ENCODE measurements around the gene CDC42BPB. TPM values are rescaled to one million over a fixed set of nuclear protein-coding genes. Genes with fewer than 3 reads are reported as not detected.
"Not testable (repeated sequence)": the region's sequence is repeated elsewhere in the genome, so short reads cannot be mapped to it uniquely, and the experiment has no call there.

The CDC42BPB gene
- total RNA-seq, 1 donor from 2014 or later: 68.4 TPM

GRCh38 chr14:102899516-102899900 lies 157.8 kb downstream of the CDC42BPB start:
- no peak overlapping the region for H3K4me3 ChIP-seq (ENCODE audit: low read depth, low read length)
- DNase-seq (ENCODE audit: low read depth): no peak
- no peak for TF ChIP-seq CTCF (conservative IDR thresholded peaks at IDR 0.05; ENCODE audit: low read depth, low read length)

- H3K4me3 ChIP-seq (ENCODE audit: low read depth, low read length): no peak overlapping the region
- DNase-seq (ENCODE audit: low read depth): no peak
- TF ChIP-seq CTCF (conservative IDR thresholded peaks at IDR 0.05; ENCODE audit: low read depth, low read length): no peak
These were observed 158.4 kb downstream of the CDC42BPB start for GRCh38 chr14:102898776-102899515.

- DNase-seq (ENCODE audit: low read depth): no peak
- no peak overlapping the region for H3K4me3 ChIP-seq (ENCODE audit: low read depth, low read length)
- no peak for TF ChIP-seq CTCF (conservative IDR thresholded peaks at IDR 0.05; ENCODE audit: low read depth, low read length)
These were observed 159.1 kb downstream of the CDC42BPB start for GRCh38 chr14:102898298-102898697.

GRCh38 chr14:102897299-102898027 lies 159.9 kb downstream of the CDC42BPB start:
- no peak for DNase-seq (ENCODE audit: low read depth)
- TF ChIP-seq CTCF (conservative IDR thresholded peaks at IDR 0.05; ENCODE audit: low read depth, low read length): no peak
- no peak overlapping the region for H3K4me3 ChIP-seq (ENCODE audit: low read depth, low read length)

- not testable (repeated sequence) for H3K4me3 ChIP-seq (ENCODE audit: low read depth, low read length); DNase-seq (ENCODE audit: low read depth)
These were observed 160.6 kb downstream of the CDC42BPB start for GRCh38 chr14:102896735-102897134.

GRCh38 chr14:102893452-102893851 lies 163.9 kb downstream of the CDC42BPB start:
- DNase-seq (ENCODE audit: low read depth): no peak
- no peak for TF ChIP-seq CTCF (conservative IDR thresholded peaks at IDR 0.05; ENCODE audit: low read depth, low read length)
- H3K4me3 ChIP-seq (ENCODE audit: low read depth, low read length): no peak overlapping the region

- no peak overlapping the region for H3K4me3 ChIP-seq (ENCODE audit: low read depth, low read length)
- no peak for TF ChIP-seq CTCF (conservative IDR thresholded peaks at IDR 0.05; ENCODE audit: low read depth, low read length)
- no peak for DNase-seq (ENCODE audit: low read depth)
These were observed 164.7 kb downstream of the CDC42BPB start for GRCh38 chr14:102892651-102893050.

All from epithelial cell of proximal tubule (primary cell).